PC-3 (cell line): ENCODE data around the gene MREG. TPM values are rescaled to one million over a fixed set of nuclear protein-coding genes. Genes with fewer than 3 reads are reported as not detected.

Source experiments
- ATAC-seq: fragments of 200-7000 bp; cut with Tn5 transposase; 2 replicates; pipeline ENCODE4 v1.9.1; 2020; ENCODE audit warnings: mild to moderate bottlenecking, moderate library complexity
- BruUV-seq: library from RNA; stranded (reverse); fragments of 400-500 nt; replicated peaks from 2 replicates; lab custom pipeline; 2021; lab: Mats Ljungman, UMichigan
- CTCF ChIA-PET: fragments of 300-600 bp; sonication (Branson Sonifier 250); formaldehyde crosslinking; loops from one replicate; lab custom pipeline; 2022; ENCODE audit warnings: antibody characterized with exemption; lab: Charles Lee
- POLR2A ChIA-PET: fragments of 300-600 bp; sonication (Branson Sonifier 250); formaldehyde crosslinking; loops from one replicate; lab custom pipeline; 2022; ENCODE audit warnings: antibody characterized with exemption; ENCODE audit not compliant: unreplicated experiment; lab: Charles Lee
- DNase-seq: peaks from one replicate; pipeline ENCODE4 v3.0.0-alpha.2; 2015
- H2AFZ ChIP-seq: fragments of 300-600 bp; sonication (generic); 2 replicates; pipeline ENCODE4 v1.6.0; 2016; ENCODE audit warnings: antibody characterized with exemption, low read length
- H3F3A ChIP-seq: fragments of 300-600 bp; sonication (generic); one replicate; pipeline ENCODE4 v1.6.0; 2017; ENCODE audit warnings: antibody characterized with exemption, low read length, control low read depth, mild to moderate bottlenecking; ENCODE audit not compliant: unreplicated experiment
- H3K27ac ChIP-seq: fragments of 300-600 bp; sonication (generic); 2 replicates; pipeline ENCODE4 v1.5.1; 2016; ENCODE audit warnings: mild to moderate bottlenecking, low read length
- H3K27me3 ChIP-seq: fragments of 300-600 bp; sonication (generic); 2 replicates; pipeline ENCODE4 v1.6.1; 2016; ENCODE audit warnings: low read length, mixed read lengths
- H3K36me3 ChIP-seq: fragments of 300-600 bp; sonication (generic); 2 replicates; pipeline ENCODE4 v1.6.1; 2016; ENCODE audit warnings: low read depth, mixed run types, low read length, mixed read lengths
- H3K4me1 ChIP-seq: fragments of 300-600 bp; sonication (generic); 2 replicates; pipeline ENCODE4 v1.5.1; 2016; ENCODE audit warnings: low read length; ENCODE audit not compliant: insufficient read depth
- H3K4me2 ChIP-seq: fragments of 300-600 bp; sonication (generic); 2 replicates; pipeline ENCODE4 v1.6.0; 2016; ENCODE audit warnings: low read length
- H3K4me3 ChIP-seq: fragments of 300-600 bp; sonication (generic); 2 replicates; pipeline ENCODE4 v1.5.1; 2016; ENCODE audit warnings: mild to moderate bottlenecking, low read length, mixed read lengths
- H3K79me2 ChIP-seq: fragments of 300-600 bp; sonication (generic); 2 replicates; pipeline ENCODE4 v1.6.1; 2017; ENCODE audit warnings: low read length, mixed read lengths
- H3K9ac ChIP-seq: fragments of 300-600 bp; sonication (generic); 2 replicates; pipeline ENCODE4 v1.6.0; 2016; ENCODE audit warnings: mild to moderate bottlenecking, low read length
- H3K9me2 ChIP-seq: fragments of 300-600 bp; sonication (generic); replicated peaks from 2 replicates; pipeline ENCODE4 v1.6.1; 2016; ENCODE audit warnings: mixed run types, low read length, mixed read lengths
- H3K9me3 ChIP-seq: fragments of 300-600 bp; sonication (generic); 2 replicates; pipeline ENCODE4 v1.6.1; 2016; ENCODE audit warnings: low read length, mixed read lengths
- H4K20me1 ChIP-seq: fragments of 300-600 bp; sonication (generic); 2 replicates; pipeline ENCODE4 v1.6.1; 2016; ENCODE audit warnings: low read length, mixed read lengths
- CTCF ChIP-seq: fragments of 300-600 bp; sonication (generic); conservative IDR thresholded peaks from 2 replicates; pipeline ENCODE4 v1.5.1; 2017; ENCODE audit warnings: antibody characterized with exemption, low read depth, mild to moderate bottlenecking, low read length
- EZH2 ChIP-seq: fragments of 300-600 bp; sonication (generic); IDR thresholded peaks from one replicate; pipeline ENCODE4 v1.6.1; 2017; ENCODE audit warnings: antibody characterized with exemption, mild to moderate bottlenecking, low read length; ENCODE audit not compliant: unreplicated experiment
- EZH2phosphoT487 ChIP-seq: fragments of 300-600 bp; sonication (generic); IDR thresholded peaks from 2 replicates; pipeline ENCODE4 v1.6.1; 2018; ENCODE audit warnings: mild to moderate bottlenecking, antibody characterized with exemption, low read length, borderline replicate concordance
- intact Hi-C: fragments of 100-400 bp; cut with micrococcal nuclease; formaldehyde crosslinking; loops from 2 replicates; pipeline ENCODE4 v1.9.0; 2023
- total RNA-seq: library from RNA; depleted of rRNA; stranded (reverse); fragments of >200 nt; gene quantifications from 2 replicates; pipeline ENCODE4 v1.2.3, GENCODE V29; 2014

The MREG gene
- total RNA-seq, 1 experiment from 2014 or later = 24.4 TPM

- ATAC-seq (no peak), DNase-seq (peak; percentile 39)
- peak overlapping the region; percentile 71 for H3K27ac ChIP-seq
- intact Hi-C loops = loop anchor here (1.0 to 5.0 kb wide), 6 partner anchors 91 to 957 kb away; no protein-coding TSS in a partner anchor
- no peaks in the 10 kb centered on the region for H3F3A ChIP-seq
- TF ChIP-seq CTCF (no peak), EZH2phosphoT487 (no peak), EZH2 (no peak)
- no peaks in the 10 kb centered on the region for H3K9me2 ChIP-seq
- CTCF ChIA-PET = interaction anchor here (0.7 kb wide), 1 partner anchor 366 kb away, joined by 5 read pairs; no protein-coding TSS in a partner anchor
- H3K27me3 ChIP-seq = no peaks in the 10 kb centered on the region
- H3K9me3 ChIP-seq = no peaks in the 10 kb centered on the region
- no peaks in the 10 kb centered on the region for H3K79me2 ChIP-seq
- H3K4me1 ChIP-seq = peaks cover 35% of the 10 kb centered on the region
- POLR2A ChIA-PET = no interaction called here
- BruUV-seq = no TSS peak
- H4K20me1 ChIP-seq = no peaks in the 10 kb centered on the region
- H3K36me3 ChIP-seq = no peaks in the 10 kb centered on the region
- no peak overlapping the region for H3K4me3 ChIP-seq
- no peak overlapping the region for H2AFZ ChIP-seq
- H3K9ac ChIP-seq = no peak overlapping the region
- peak overlapping the region; percentile 40 for H3K4me2 ChIP-seq
Measured at GRCh38 chr2:215918901-215919599, 94.3 kb downstream of the MREG start.

GRCh38 chr2:215917953-215918620 is 95.3 kb downstream of the MREG start:
- ATAC-seq = peak; percentile 86
- POLR2A ChIA-PET = interaction anchor here (0.6 kb wide), 1 partner anchor 32 kb away, joined by 3 read pairs; no protein-coding TSS in a partner anchor
- H3K4me3 ChIP-seq = peak overlapping the region; percentile 5; the same call in 1 of the 2 replicates
- peaks cover 35% of the 10 kb centered on the region for H3K4me1 ChIP-seq
- H4K20me1 ChIP-seq = no peaks in the 10 kb centered on the region
- DNase-seq = peak; percentile 87
- H3K27me3 ChIP-seq = no peaks in the 10 kb centered on the region
- H3F3A ChIP-seq = no peaks in the 10 kb centered on the region
- TF ChIP-seq CTCF (no peak), EZH2phosphoT487 (no peak), EZH2 (no peak)
- intact Hi-C loops = loop anchor here (1.0 to 5.0 kb wide), 4 partner anchors 124 to 956 kb away; no protein-coding TSS in a partner anchor
- no peaks in the 10 kb centered on the region for H3K79me2 ChIP-seq
- H3K36me3 ChIP-seq = no peaks in the 10 kb centered on the region
- peak overlapping the region; percentile 16 for H2AFZ ChIP-seq
- BruUV-seq = no TSS peak
- H3K9me3 ChIP-seq = no peaks in the 10 kb centered on the region
- H3K9ac ChIP-seq = no peak overlapping the region
- H3K4me2 ChIP-seq = peak overlapping the region; percentile 40
- peak overlapping the region; percentile 71 for H3K27ac ChIP-seq
- CTCF ChIA-PET = interaction anchor here (0.5 to 1.0 kb wide), 3 partner anchors 90 to 649 kb away, joined by 5 to 6 read pairs (median 6); no protein-coding TSS in a partner anchor
- H3K9me2 ChIP-seq = no peaks in the 10 kb centered on the region
